ENCODE results near the gene YAF2.
"Not testable (repeated sequence)": the region's sequence is repeated elsewhere in the genome, so short reads cannot be mapped to it uniquely, and the experiment has no call there.

Gene YAF2

DNA sequence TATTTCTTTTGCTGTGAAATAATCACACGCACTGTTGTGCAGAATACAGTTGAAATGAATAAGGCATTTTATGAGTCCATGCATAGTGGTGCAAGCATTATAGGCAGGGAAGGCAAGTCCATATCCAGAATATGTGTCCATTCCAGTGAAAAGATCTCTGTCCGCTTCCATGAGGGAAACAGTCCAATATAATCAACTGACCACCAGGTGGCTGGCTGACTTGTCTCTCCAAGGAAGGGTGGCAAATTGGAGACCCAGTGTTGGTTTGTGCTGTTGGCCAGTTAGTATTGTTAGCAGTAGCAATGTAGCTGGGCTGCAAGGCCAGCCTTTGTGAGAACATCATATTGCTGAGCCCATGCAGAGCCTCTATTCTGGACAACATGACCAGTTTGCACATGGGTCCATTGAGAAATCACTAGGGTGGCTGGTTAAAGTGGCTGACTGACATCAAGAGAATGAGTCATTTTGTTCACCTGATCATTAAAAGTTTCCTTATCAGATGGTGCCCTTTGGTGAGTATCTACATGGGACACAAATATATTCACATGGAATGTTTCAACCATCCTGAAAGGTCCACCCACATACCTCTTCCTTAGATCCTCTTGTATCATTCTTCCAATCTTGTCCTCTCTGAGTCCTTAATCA, 17.3 kb upstream of the YAF2 start:
- DNase-seq (ENCODE audit: low read depth in 2 of 2) = no peak

- not testable (repeated sequence) for DNase-seq (ENCODE audit: low read depth in 2 of 2)
Observed at GRCh38 chr12:42252645-42253044, 14.6 kb upstream of the YAF2 start.

- not testable (repeated sequence) for DNase-seq (ENCODE audit: low read depth in 2 of 2)
Observed at GRCh38 chr12:42249033-42249432, 11.0 kb upstream of the YAF2 start.

GRCh38 chr12:42240131-42240750, 2.2 kb upstream of the YAF2 start:
- no peak for DNase-seq (ENCODE audit: low read depth in 2 of 2)

DNA sequence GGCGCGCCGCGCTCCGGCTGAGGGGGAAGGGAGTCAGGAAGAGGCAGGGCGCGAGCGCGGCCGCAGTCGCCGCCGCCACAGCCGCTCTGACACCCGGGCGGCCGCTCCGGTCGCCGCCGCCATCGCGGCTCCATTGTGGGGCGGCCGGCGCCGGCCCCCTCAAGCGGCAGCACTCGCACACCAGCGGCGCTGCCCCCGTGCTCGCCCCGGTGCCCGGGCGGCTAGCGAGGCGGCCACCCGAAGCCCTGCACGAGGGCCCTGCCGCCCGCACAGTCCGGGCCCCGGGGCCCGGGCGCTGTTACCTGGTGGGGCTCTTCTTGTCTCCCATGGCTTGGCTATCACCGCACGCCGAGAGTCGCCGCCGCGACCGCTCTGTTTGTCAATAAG, 202 bp downstream of the YAF2 start:
- no peak for DNase-seq (ENCODE audit: low read depth in 2 of 2)

- no peak for DNase-seq (ENCODE audit: low read depth in 2 of 2)
Observed at GRCh38 chr12:42237052-42237852, 796 bp downstream of the YAF2 start.

- DNase-seq (ENCODE audit: low read depth in 2 of 2) = no peak
Observed at GRCh38 chr12:42236017-42236416, 2.0 kb downstream of the YAF2 start.

DNA sequence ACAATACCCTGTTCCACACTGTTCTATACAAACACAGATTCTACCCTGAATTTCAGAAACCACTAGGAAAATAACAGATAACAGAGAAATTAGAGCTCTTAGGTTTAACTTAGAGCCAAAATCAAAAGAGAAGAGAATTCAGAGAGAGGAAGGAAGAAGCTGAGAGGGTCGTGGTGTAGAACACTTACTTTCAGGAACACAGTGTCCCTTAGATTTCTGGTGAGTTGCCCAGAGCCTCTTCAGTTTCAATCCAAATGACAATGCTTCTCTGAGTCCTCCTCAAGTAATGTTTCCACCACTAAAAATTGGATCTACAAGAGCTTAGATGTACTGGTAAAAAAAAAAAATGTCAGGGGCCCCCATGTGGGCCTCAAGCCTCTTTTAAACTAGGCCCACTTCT, 2.6 kb downstream of the YAF2 start:
- DNase-seq (ENCODE audit: low read depth in 2 of 2) = no peak

GRCh38 chr12:42234970-42235369, 3.1 kb downstream of the YAF2 start:
- DNase-seq (ENCODE audit: low read depth in 2 of 2) = no peak

DNA sequence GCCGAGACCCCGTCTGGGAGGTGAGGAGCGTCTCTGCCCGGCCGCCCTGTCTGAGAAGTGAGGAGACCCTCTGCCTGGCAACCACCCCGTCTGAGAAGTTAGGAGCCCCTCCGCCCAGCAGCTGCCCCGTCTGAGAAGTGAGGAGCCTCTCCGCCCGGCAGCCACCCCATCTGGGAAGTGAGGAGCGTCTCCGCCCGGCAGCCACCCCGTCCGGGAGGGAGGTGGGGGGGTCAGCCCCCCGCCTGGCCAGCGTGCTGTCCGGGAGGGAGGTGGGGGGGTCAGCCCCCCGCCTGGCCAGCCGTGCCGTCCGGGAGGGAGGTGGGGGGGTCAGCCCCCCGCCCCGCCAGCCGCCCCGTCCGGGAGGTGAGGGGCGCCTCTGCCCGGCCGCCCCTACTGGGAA, 10.5 kb downstream of the YAF2 start:
- DNase-seq (ENCODE audit: low read depth in 2 of 2) = not testable (repeated sequence)

DNA sequence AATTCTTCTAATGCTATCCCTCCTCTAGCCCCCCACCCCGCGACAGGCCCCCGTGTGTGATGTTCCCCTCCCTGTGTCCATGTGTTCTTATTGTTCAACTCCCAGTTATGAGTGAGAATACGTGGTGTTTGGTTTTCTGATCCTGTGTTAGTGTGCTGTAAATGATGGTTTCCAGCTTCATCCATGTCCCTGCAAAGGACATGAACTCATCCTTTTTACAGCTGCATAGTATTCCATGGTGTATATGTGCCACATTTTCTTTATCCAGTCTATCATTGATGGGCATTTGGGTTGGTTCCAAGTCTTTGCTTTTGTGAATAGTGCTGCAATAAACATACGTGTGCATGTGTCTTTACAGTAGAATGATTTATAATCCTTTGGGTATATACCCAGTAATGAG, 13.5 kb downstream of the YAF2 start:
- DNase-seq (ENCODE audit: low read depth in 2 of 2) = not testable (repeated sequence)

- DNase-seq (ENCODE audit: low read depth in 2 of 2) = no peak
Observed at GRCh38 chr12:42222724-42223123, 15.3 kb downstream of the YAF2 start.

GRCh38 chr12:42221726-42222125, 16.3 kb downstream of the YAF2 start:
- DNase-seq (ENCODE audit: low read depth in 2 of 2) = no peak

DNA sequence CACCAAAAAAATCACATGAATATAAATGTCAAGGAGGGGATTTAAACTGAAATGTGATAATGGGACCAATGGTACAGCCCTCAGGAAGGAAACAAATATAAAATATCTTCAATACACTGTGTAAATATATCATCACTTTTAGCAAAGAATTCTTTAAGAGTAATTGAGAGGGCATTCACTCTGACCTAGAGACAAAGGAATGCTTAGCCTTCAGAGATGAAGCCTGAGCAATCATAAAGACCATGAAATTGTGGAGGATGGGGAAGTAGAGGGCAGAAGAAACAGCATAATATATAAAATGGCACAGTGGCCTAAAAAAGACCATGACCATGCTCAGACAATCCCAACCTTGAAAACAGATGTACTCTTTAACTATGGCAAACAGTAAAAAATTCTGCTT, 20.4 kb downstream of the YAF2 start:
- peak in 1 of 2 experiments; percentile 25 for DNase-seq (ENCODE audit: low read depth in 2 of 2)

DNA sequence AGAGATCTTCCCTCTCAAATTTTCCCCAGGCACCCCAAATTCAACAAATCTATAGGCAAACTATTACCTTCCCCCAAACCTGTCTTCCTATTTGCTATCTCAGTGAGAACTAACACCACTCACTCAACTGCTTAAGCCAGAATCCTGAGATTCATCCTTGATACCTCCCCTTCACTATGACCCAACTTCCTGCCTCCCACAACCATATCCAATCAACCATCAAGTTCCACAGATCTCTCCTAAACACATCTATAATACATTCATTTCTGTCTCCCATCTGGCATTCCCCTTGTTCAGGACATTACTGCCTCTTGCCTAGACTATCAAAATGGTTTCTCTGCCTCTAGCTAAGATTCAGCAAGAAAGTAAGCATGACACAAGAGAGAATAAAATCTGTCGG, 21.3 kb downstream of the YAF2 start:
- no peak for DNase-seq (ENCODE audit: low read depth in 2 of 2)

- DNase-seq (ENCODE audit: low read depth in 2 of 2) = not testable (repeated sequence)
Observed at GRCh38 chr12:42215759-42216158, 22.3 kb downstream of the YAF2 start.

- DNase-seq (ENCODE audit: low read depth in 2 of 2) = no peak
Observed at GRCh38 chr12:42213954-42214426, 24.1 kb downstream of the YAF2 start.

DNA sequence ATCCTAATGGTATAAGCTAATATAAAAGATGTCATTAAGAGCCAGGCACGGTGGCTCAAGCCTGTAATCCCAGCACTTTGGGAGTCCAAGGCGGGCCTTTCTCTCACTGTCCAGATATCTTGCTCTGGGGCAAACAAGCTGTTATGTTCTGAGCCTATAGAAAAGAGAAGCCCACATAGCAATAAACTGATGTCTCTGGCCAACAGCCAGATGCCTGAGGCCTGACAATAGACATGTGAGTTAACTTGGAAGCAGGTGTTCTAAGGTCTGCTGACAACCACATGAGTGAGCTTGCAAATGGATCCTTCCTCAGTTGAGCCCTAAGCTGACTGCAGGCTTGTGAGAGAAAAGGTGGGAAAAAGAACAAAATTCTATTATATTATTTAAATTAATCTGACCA, 25.0 kb downstream of the YAF2 start:
- no peak for DNase-seq (ENCODE audit: low read depth in 2 of 2)

GRCh38 chr12:42208574-42208973, 29.5 kb downstream of the YAF2 start:
- DNase-seq (ENCODE audit: low read depth in 2 of 2) = no peak

DNA sequence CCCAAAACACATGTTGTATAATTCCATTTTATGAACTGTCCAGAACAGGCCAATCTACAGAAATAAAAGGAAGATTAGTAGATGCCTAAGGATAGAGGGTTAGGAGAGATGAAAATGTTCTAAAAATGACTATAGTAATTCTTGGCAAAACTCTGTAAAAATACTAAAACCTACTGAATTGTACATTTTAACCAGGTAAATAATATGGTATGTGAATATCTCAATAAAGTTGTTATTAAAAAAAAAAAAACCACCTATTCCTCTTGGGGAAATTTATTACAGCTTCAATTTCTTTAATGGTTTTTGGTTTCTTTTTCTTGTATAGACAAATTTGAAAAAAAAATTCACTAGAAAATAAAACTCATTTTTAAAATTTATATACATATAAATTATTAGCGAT, 33.2 kb downstream of the YAF2 start:
- DNase-seq (ENCODE audit: low read depth in 2 of 2) = no peak

DNA sequence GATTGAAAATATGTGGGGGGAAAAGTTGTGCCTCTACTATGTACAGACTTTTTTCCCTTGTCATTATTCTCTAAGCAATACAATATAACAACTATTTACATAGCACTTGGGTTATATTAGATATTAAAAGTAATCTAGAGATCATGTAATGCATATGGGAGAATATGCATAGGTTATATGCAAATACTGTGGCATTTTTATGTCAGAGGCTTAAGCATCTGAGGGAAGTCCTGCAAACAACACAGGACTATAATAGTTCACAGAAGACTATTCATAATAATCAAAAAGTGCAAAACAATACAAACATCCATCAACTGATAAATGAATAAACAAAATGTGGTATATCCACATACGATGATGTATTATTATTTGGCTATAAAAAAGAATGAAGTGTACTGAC, 33.7 kb downstream of the YAF2 start:
- no peak for DNase-seq (ENCODE audit: low read depth in 2 of 2)

- DNase-seq (ENCODE audit: low read depth in 2 of 2) = no peak
Observed at GRCh38 chr12:42201063-42201462, 37.0 kb downstream of the YAF2 start.

GRCh38 chr12:42199007-42199406, 39.0 kb downstream of the YAF2 start:
- DNase-seq (ENCODE audit: low read depth in 2 of 2) = no peak
